SU-DHL-6 (cell line): Measurements from ENCODE around the gene ZBTB47.

Experiments used
- H2AFZ ChIP-seq: fragments of 200-600 bp; sonication (generic); 2 replicates; pipeline ENCODE4 v1.6.1; 2014; ENCODE audit warnings: low read depth, mild to moderate bottlenecking, moderate library complexity, mixed read lengths, antibody characterized with exemption, low read length; ENCODE audit not compliant: severe bottlenecking
- H3F3A ChIP-seq: fragments of 200-600 bp; shearing (Covaris generic); 2 replicates; pipeline ENCODE4 v1.6.0; 2016; ENCODE audit warnings: antibody characterized with exemption, mild to moderate bottlenecking; ENCODE audit not compliant: insufficient read depth
- H3K27ac ChIP-seq: fragments of 200-600 bp; sonication (generic); 2 replicates; pipeline ENCODE4 v1.5.1; 2016; ENCODE audit warnings: low read depth, mild to moderate bottlenecking, low read length, moderate library complexity, mixed read lengths
- H3K27me3 ChIP-seq: fragments of 200-600 bp; sonication (generic), shearing (Covaris generic); 2 replicates; pipeline ENCODE4 v1.6.0; 2014; ENCODE audit warnings: mild to moderate bottlenecking, low read length
- H3K36me3 ChIP-seq: fragments of 200-600 bp; sonication (generic); 2 replicates; pipeline ENCODE4 v1.6.1; 2014; ENCODE audit warnings: mild to moderate bottlenecking, low read length, mixed read lengths
- H3K4me2 ChIP-seq: fragments of 300-600, 200-600 bp; shearing (Covaris generic), sonication (generic); 2 replicates; pipeline ENCODE4 v1.6.0; 2014; ENCODE audit warnings: low read length, low read depth, mild to moderate bottlenecking; ENCODE audit not compliant: poor library complexity, severe bottlenecking
- H3K4me3 ChIP-seq: fragments of 200-600 bp; sonication (generic); 2 replicates; pipeline ENCODE4 v1.5.1; 2014; ENCODE audit warnings: antibody characterized with exemption, low read length, mild to moderate bottlenecking, mixed read lengths; ENCODE audit not compliant: insufficient read depth, poor library complexity, severe bottlenecking
- H3K79me2 ChIP-seq: fragments of 200-600 bp; sonication (generic); 2 replicates; pipeline ENCODE4 v1.6.1; 2014; ENCODE audit warnings: mild to moderate bottlenecking, low read length, moderate library complexity; ENCODE audit not compliant: insufficient read depth
- H3K9ac ChIP-seq: fragments of 200-600 bp; sonication (generic); 2 replicates; pipeline ENCODE4 v1.7.0; 2014; ENCODE audit warnings: mild to moderate bottlenecking, low read length
- H3K9me2 ChIP-seq: fragments of 200-600 bp; sonication (generic); replicated peaks from 2 replicates; pipeline ENCODE4 v1.6.1; 2014; ENCODE audit warnings: low read length; ENCODE audit not compliant: insufficient read depth
- H3K9me3 ChIP-seq: fragments of 200-600 bp; sonication (generic); 2 replicates; pipeline ENCODE4 v1.6.1; 2014; ENCODE audit warnings: low read length, mixed read lengths; ENCODE audit not compliant: insufficient read depth
- H4K20me1 ChIP-seq: fragments of 200-600 bp; sonication (generic); 2 replicates; pipeline ENCODE4 v1.6.1; 2014; ENCODE audit warnings: low read depth, mild to moderate bottlenecking, antibody characterized with exemption, low read length, moderate library complexity, mixed read lengths
- EZH2phosphoT487 ChIP-seq: fragments of 200-600 bp; sonication (generic), shearing (Covaris generic); conservative IDR thresholded peaks from 2 replicates; pipeline ENCODE4 v1.6.1; 2018; ENCODE audit warnings: mild to moderate bottlenecking, antibody characterized with exemption, low read length, moderate library complexity, mixed read lengths
- TF ChIP-seq, protein P1 (sequence below): fragments of 200-600 bp; sonication (generic); IDR thresholded peaks from one replicate; pipeline ENCODE4 v1.5.1; 2017; ENCODE audit warnings: antibody characterized with exemption, mild to moderate bottlenecking, low read length, moderate library complexity; ENCODE audit not compliant: insufficient read depth, poor library complexity, severe bottlenecking

Gene ZBTB47

DNA sequence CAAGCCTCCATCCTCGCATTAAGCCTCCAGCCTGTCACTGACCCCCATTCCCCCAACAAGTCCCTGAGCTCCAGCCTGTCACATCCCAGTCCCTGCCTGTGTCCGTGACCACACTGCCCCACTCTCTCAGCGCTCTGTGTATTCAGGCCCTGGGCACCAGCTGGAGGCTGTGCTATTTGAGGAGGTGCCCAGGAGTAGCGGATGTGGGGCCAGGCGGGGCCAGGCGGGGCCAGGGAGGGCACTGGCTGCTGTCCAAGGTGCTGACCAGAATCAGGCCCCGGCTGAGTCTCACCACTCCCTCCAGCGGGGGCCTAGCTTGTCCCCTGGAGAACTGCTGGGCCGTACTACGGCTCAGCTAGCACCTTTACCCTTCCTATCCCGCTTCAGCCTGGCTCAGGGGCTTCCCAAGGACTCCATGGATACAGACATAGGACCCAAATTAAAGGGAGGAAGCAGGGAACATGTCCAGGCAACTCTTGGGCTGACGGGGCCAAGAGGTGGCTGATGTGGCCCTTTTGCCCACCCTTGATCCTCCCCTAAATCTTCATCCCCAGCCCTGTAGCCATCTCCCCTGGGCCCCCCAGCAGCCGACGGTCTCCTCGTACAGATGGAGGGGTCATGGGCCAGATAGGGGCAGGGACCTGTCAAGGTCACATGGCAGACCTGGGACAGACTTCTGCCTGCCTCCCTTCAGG, 48.0 kb downstream of the ZBTB47 start:
- Histone ChIP-seq H3K36me3 (no peaks in the 10 kb centered on the region), H3K4me3 (no peak overlapping the region), H3F3A (no peaks in the 10 kb centered on the region), H3K9me3 (no peaks in the 10 kb centered on the region), H3K27ac (no peak overlapping the region), H2AFZ (no peak overlapping the region), H3K79me2 (no peaks in the 10 kb centered on the region), H3K4me2 (no peak overlapping the region), H3K27me3 (no peaks in the 10 kb centered on the region), H4K20me1 (no peaks in the 10 kb centered on the region), H3K9ac (no peak overlapping the region), H3K9me2 (no peaks in the 10 kb centered on the region)
- no peak for TF ChIP-seq EZH2phosphoT487
- TF ChIP-seq, protein P1, sequence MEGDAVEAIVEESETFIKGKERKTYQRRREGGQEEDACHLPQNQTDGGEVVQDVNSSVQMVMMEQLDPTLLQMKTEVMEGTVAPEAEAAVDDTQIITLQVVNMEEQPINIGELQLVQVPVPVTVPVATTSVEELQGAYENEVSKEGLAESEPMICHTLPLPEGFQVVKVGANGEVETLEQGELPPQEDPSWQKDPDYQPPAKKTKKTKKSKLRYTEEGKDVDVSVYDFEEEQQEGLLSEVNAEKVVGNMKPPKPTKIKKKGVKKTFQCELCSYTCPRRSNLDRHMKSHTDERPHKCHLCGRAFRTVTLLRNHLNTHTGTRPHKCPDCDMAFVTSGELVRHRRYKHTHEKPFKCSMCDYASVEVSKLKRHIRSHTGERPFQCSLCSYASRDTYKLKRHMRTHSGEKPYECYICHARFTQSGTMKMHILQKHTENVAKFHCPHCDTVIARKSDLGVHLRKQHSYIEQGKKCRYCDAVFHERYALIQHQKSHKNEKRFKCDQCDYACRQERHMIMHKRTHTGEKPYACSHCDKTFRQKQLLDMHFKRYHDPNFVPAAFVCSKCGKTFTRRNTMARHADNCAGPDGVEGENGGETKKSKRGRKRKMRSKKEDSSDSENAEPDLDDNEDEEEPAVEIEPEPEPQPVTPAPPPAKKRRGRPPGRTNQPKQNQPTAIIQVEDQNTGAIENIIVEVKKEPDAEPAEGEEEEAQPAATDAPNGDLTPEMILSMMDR, result no peak

DNA sequence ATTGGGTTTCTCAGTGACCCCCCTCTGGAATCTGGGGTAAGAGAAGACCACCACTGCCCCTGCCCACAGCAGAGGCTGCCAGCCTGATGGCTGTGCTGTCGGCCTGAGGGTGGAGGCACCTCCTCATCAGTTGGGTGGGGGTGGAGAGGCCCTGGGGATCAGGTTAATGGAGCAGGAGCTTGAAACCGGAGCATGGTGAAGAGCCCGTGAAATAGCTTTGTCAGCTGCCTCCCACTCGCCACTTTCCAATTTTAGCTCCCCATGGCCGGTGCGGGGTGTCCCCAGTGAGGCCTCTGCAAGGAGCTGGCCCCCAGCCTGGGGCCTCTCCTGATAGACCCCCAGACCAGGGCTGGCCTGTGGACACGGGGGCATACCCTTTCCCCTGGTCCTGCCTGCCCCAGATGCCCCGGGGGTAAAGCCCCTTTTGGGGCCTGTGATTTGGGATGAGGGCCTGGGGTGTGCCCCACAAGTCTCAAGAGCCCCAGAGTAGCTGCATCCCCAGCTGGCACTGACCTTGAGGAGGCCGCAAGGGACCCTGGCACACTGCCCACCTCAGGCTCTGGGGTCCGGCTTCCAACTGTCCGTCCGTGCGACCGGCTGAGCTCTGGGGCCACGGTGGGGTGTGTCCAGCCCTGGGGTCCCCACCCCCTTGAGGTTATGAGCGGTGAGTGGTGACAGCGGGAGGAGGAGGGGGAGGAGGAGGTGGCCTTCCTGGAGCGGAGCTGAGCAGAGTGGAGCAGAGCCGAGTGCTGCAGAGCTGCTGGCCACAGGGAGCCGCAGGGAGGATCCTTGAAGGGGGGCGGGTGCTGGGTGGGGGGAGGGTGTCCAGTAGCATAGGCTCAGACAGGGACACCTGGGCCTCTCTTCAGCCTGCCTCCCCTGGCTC, 48.8 kb downstream of the ZBTB47 start, which contains the start of gene HHATL:
Gene HHATL (minus strand): TSS at position 733 of the 886 bp plus-strand sequence. CDS start 1,972 bp downstream, outside the sequence.
- Histone ChIP-seq H3K9me2 (no peaks in the 10 kb centered on the region), H3K9me3 (no peaks in the 10 kb centered on the region), H4K20me1 (no peaks in the 10 kb centered on the region), H3K27ac (no peak within 1 kb of the TSS), H3K79me2 (no peaks in the 10 kb centered on the region), H3K27me3 (no peaks in the 10 kb centered on the region), H3K4me3 (no peak within 1 kb of the TSS), H3F3A (no peaks in the 10 kb centered on the region), H3K4me2 (no peak within 1 kb of the TSS), H3K9ac (no peak within 1 kb of the TSS), H3K36me3 (no peaks in the 10 kb centered on the region), H2AFZ (no peak within 1 kb of the TSS)
- TF ChIP-seq, protein P1, result no peak
- TF ChIP-seq EZH2phosphoT487, result no peak

DNA sequence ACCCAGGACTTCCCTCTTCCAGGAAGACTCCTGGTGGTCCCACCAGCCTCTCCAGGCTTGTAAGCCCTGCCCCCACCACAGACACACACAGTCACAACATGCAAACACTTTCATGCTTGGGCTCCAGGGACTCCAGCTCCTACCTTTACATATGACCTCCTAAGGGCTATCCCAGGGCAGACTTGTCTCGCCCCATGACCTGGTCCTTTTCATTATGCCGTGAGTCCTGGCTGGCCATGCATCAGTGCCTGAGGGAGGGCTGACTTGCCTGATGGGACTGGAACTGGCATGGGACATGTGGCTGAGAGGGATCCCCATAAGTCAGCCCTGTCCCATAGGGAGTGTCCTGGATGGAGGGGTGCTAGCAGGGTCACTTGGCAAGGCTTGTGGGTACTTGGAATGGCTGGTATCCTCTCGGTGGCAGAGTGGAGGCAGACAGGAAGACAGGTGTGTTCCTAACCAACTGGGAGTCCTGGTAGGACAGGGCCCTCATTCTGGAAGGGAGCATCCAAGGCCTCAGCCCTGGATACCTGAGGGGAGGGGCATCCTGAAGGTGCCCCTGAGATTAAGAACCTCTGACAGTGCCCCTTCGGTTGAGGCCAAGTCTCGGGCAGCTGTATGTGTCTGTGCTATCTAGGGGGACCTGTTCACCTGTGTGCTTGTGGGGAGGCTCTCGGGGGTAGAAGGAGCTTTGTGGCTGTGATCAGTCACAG, 49.6 kb downstream of the ZBTB47 start:
- Histone ChIP-seq H3K79me2 (no peaks in the 10 kb centered on the region), H3K9me3 (no peaks in the 10 kb centered on the region), H3K27ac (no peak overlapping the region), H3F3A (no peaks in the 10 kb centered on the region), H4K20me1 (no peaks in the 10 kb centered on the region), H3K27me3 (no peaks in the 10 kb centered on the region), H3K4me3 (no peak overlapping the region), H2AFZ (no peak overlapping the region), H3K4me2 (no peak overlapping the region), H3K36me3 (no peaks in the 10 kb centered on the region), H3K9ac (no peak overlapping the region), H3K9me2 (no peaks in the 10 kb centered on the region)
- TF ChIP-seq, protein P1, result no peak
- no peak for TF ChIP-seq EZH2phosphoT487
